ENCODE results near the gene SNAP29. TPM values are rescaled to one million over a fixed set of nuclear protein-coding genes. Genes with fewer than 3 reads are reported as not detected.
A peak's percentile ranks its signal among the peaks of the same experiment; 100 is the strongest.

The SNAP29 gene
- total and polyA plus RNA-seq, 9 of the 15 experiments (the other 6 are each of a cell fraction or from before 2014, with no cell fraction given): 19.5 to 250 (median 75.9) TPM

DNA sequence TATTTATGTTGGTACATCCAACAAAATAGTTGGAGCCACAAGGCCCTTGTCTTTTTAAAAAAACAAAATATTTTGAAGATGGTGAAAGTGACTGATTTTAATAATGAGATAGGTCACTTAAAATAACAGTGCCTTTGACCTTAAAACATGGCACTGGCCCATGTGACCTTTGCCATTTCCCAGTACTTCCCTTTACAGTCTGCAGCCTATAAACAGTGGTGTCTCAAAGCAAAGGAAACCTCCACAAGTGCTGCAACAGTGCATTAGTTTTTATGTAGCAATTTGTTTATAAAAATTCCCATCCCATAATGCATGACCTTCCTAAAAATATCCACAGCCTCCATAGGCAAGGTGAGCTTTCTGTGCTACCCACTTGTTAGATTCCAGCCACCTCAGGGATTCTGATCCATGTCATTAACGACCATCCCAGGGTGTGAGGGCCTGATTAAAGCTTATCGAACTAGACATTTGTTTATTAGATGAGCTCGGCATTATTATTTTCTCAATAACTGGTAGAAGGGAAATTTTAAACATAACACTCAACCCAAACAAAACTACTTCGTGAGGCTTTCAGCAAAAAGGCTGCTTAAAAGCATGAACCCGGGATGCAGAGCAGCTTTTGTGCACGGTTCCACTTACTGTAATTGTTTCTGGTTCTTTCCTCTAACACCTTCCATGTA is 30.4 kb downstream of the SNAP29 start:
- in situ Hi-C loops (cut with MboI) (no loop called here), intact Hi-C loops (cut with micrococcal nuclease) (loop anchor here (5.0 kb wide), 1 partner anchor 183 kb away; no protein-coding TSS in a partner anchor)
- ChIA-PET CTCF (ENCODE audit: low intra/inter-chr PET ratio) (interaction anchor here (0.6 kb wide), 1 partner anchor 80 kb away, joined by 4 read pairs; no protein-coding TSS in a partner anchor), POLR2A (interaction anchor here (0.6 to 6.1 kb wide), 13 partner anchors 8 to 295 kb away, joined by 3 to 68 read pairs (median 4); partner anchors contain the start of genes LZTR1 and P2RX6)
- H4K20me1 ChIP-seq (replicated peaks; ENCODE audit: control insufficient read depth, insufficient read depth, low read length): no peaks in the 10 kb centered on the region; the same call in 1 of the 2 replicates
- no peaks in the 10 kb centered on the region for H3K9me3 ChIP-seq (replicated peaks; ENCODE audit: control insufficient read depth, insufficient read depth, low read depth, low read length)
- H3K9me1 ChIP-seq (ENCODE audit: control insufficient read depth, insufficient read depth, low read length): no peaks in the 10 kb centered on the region
- no peak overlapping the region for H3K9ac ChIP-seq (ENCODE audit: insufficient read depth in 1 of 2, low read depth in 2 of 2, low read length in 2 of 2)
- no peak overlapping the region for H2AFZ ChIP-seq (ENCODE audit: low read depth, low read length)
- H3K4me3 ChIP-seq: no peak overlapping the region
- peaks cover 12 to 14% of the 10 kb centered on the region in 2 experiments for H3K4me1 ChIP-seq (replicated peaks in 1 of 2; ENCODE audit: control insufficient read depth in 2 of 2, insufficient read depth in 2 of 2, low read length in 2 of 2)
- DNase-seq (ENCODE audit: extremely low read depth in 1 of 4, low spot score in 3 of 4) (peak in 2 of 4 experiments; percentile 41 to 44), FAIRE-seq (no peak), ATAC-seq (no peak)
- WGBS (ENCODE audit: insufficient coverage, low coverage, missing lambda C conversion rate): 68% methylated on average over 6 of the region's 6 CpGs
- TSS peak; percentile 35 for BruUV-seq (replicated peaks)
- no peak overlapping the region for H3K4me2 ChIP-seq (ENCODE audit: insufficient read depth, low read length)
- H3K27me3 ChIP-seq (ENCODE audit: control insufficient read depth in 2 of 2, insufficient read depth in 2 of 2, low read length in 2 of 2): no peaks in the 10 kb centered on the region
- H3K79me2 ChIP-seq (ENCODE audit: control insufficient read depth, insufficient read depth, low read length): no peaks in the 10 kb centered on the region
- H3K36me3 ChIP-seq (ENCODE audit: control insufficient read depth, insufficient read depth, low read length): peaks cover 52% of the 10 kb centered on the region
- no peak overlapping the region for H3K27ac ChIP-seq (ENCODE audit: extremely low read depth, low read depth, low read length)
- TF ChIP-seq, protein P1, sequence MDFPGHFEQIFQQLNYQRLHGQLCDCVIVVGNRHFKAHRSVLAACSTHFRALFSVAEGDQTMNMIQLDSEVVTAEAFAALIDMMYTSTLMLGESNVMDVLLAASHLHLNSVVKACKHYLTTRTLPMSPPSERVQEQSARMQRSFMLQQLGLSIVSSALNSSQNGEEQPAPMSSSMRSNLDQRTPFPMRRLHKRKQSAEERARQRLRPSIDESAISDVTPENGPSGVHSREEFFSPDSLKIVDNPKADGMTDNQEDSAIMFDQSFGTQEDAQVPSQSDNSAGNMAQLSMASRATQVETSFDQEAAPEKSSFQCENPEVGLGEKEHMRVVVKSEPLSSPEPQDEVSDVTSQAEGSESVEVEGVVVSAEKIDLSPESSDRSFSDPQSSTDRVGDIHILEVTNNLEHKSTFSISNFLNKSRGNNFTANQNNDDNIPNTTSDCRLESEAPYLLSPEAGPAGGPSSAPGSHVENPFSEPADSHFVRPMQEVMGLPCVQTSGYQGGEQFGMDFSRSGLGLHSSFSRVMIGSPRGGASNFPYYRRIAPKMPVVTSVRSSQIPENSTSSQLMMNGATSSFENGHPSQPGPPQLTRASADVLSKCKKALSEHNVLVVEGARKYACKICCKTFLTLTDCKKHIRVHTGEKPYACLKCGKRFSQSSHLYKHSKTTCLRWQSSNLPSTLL (IDR thresholded peaks at IDR 0.05): no peak
- no peak for TF ChIP-seq ZNF766 (CRISPR knock-in tag; conservative IDR thresholded peaks at IDR 0.05)
- TF ChIP-seq, protein P2, sequence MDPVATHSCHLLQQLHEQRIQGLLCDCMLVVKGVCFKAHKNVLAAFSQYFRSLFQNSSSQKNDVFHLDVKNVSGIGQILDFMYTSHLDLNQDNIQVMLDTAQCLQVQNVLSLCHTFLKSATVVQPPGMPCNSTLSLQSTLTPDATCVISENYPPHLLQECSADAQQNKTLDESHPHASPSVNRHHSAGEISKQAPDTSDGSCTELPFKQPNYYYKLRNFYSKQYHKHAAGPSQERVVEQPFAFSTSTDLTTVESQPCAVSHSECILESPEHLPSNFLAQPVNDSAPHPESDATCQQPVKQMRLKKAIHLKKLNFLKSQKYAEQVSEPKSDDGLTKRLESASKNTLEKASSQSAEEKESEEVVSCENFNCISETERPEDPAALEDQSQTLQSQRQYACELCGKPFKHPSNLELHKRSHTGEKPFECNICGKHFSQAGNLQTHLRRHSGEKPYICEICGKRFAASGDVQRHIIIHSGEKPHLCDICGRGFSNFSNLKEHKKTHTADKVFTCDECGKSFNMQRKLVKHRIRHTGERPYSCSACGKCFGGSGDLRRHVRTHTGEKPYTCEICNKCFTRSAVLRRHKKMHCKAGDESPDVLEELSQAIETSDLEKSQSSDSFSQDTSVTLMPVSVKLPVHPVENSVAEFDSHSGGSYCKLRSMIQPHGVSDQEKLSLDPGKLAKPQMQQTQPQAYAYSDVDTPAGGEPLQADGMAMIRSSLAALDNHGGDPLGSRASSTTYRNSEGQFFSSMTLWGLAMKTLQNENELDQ (CRISPR knock-in tag; IDR thresholded peaks at IDR 0.05; ENCODE audit: borderline replicate concordance): no peak
- TF ChIP-seq KAT7 (CRISPR knock-in tag; IDR thresholded peaks at IDR 0.05; ENCODE audit: borderline replicate concordance): no peak
- no peak for TF ChIP-seq RFX7 (CRISPR knock-in tag; IDR thresholded peaks at IDR 0.05)
- TF ChIP-seq, protein P3, sequence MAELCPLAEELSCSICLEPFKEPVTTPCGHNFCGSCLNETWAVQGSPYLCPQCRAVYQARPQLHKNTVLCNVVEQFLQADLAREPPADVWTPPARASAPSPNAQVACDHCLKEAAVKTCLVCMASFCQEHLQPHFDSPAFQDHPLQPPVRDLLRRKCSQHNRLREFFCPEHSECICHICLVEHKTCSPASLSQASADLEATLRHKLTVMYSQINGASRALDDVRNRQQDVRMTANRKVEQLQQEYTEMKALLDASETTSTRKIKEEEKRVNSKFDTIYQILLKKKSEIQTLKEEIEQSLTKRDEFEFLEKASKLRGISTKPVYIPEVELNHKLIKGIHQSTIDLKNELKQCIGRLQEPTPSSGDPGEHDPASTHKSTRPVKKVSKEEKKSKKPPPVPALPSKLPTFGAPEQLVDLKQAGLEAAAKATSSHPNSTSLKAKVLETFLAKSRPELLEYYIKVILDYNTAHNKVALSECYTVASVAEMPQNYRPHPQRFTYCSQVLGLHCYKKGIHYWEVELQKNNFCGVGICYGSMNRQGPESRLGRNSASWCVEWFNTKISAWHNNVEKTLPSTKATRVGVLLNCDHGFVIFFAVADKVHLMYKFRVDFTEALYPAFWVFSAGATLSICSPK (IDR thresholded peaks at IDR 0.05; ENCODE audit: borderline replicate concordance): no peak
- no peak for TF ChIP-seq SIX5 (IDR thresholded peaks at IDR 0.05; ENCODE audit: borderline replicate concordance in 1 of 2, insufficient read depth in 1 of 2, low read depth in 1 of 2, low read length in 2 of 2)
- TF ChIP-seq ZNF699 (CRISPR knock-in tag; IDR thresholded peaks at IDR 0.05; ENCODE audit: insufficient replicate concordance): no peak
- TF ChIP-seq MAFG (tag; conservative IDR thresholded peaks at IDR 0.05): peak; percentile 66
- no peak for TF ChIP-seq SMARCA5 (IDR thresholded peaks at IDR 0.05)
- peak; percentile 7; the same call in 1 of the 2 replicates for TF ChIP-seq ZNF707 (CRISPR knock-in tag; conservative IDR thresholded peaks at IDR 0.05)
